ENCODE results near the gene ANO10.

DNA sequence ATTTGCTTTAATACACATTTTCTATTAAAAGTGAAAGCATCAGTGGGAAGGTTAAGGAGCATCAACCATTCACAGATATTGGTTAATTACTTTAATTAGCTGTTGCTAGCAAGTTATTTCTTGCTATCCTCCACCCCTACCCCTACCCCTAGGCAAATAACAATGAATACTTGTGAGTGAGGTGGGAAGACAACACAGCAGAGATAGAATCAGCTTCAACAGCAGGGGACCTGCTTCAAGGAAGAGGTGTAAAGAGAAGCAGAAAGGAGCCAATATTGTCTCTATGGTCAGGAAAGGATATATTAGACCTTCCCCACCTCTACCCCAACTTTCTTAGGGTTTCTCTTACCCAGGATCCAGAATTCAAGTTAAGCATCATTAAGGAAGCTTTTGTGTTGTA is 186.1 kb downstream of the ANO10 start:
- TF ChIP-seq, protein P1, sequence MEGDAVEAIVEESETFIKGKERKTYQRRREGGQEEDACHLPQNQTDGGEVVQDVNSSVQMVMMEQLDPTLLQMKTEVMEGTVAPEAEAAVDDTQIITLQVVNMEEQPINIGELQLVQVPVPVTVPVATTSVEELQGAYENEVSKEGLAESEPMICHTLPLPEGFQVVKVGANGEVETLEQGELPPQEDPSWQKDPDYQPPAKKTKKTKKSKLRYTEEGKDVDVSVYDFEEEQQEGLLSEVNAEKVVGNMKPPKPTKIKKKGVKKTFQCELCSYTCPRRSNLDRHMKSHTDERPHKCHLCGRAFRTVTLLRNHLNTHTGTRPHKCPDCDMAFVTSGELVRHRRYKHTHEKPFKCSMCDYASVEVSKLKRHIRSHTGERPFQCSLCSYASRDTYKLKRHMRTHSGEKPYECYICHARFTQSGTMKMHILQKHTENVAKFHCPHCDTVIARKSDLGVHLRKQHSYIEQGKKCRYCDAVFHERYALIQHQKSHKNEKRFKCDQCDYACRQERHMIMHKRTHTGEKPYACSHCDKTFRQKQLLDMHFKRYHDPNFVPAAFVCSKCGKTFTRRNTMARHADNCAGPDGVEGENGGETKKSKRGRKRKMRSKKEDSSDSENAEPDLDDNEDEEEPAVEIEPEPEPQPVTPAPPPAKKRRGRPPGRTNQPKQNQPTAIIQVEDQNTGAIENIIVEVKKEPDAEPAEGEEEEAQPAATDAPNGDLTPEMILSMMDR (IDR thresholded peaks at IDR 0.05) = no peak
- TF ChIP-seq POLR2AphosphoS5 (IDR thresholded peaks at IDR 0.05) (no peak), POLR2A (IDR thresholded peaks at IDR 0.05) (no peak)
